GM18499 (cell line): ENCODE measurements around the gene RNLS.

Experiments used
- ATAC-seq: cut with Tn5 transposase; IDR thresholded peaks from one replicate; pipeline ENCODE4 v1.9.1; 2021; ENCODE audit warnings: moderate number of reproducible peaks; ENCODE audit not compliant: insufficient read depth, unreplicated experiment

The RNLS gene

DNA sequence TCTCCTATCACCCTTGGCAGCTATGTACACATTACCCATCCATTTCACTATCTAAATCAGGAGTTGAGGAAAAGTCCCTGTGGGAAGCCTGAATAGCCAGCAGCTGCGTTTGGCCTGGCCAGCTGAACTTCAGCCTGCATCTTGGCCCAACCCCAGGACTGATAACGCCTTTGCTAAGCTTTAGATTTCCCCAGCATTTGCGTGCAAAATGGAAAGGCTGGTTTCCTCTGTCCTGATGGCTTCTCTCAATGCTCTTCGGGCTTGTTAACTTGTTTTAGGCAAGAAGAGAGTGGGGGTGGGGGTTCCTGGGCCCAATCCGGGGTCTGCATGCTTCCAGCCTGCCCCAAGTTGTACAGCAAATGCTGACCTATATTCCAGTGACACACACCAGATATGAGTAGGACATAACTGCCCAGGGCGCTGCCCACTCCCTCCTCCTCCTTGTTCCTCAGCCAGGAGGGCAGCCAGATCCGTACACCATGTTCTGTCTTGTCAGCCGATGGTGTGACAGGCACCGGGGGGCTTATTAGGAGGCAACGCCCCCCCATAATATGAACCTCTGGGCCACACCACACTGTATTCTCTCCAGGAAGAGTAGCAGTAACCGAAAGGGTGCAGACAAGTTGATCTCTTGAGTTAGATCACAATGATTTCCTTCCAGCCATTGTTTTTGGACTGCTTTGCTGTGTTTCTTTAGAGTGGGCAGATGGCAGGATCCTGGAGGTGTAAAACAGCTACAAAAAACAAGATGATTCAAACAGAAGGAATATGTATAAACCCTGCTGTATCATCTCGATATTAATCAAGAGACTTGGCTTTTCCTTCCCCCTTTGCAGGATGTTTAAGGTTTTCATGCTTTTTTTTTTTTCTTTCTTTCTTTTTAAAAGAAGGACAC is 339.0 kb downstream of the RNLS start:
- no peak for ATAC-seq

DNA sequence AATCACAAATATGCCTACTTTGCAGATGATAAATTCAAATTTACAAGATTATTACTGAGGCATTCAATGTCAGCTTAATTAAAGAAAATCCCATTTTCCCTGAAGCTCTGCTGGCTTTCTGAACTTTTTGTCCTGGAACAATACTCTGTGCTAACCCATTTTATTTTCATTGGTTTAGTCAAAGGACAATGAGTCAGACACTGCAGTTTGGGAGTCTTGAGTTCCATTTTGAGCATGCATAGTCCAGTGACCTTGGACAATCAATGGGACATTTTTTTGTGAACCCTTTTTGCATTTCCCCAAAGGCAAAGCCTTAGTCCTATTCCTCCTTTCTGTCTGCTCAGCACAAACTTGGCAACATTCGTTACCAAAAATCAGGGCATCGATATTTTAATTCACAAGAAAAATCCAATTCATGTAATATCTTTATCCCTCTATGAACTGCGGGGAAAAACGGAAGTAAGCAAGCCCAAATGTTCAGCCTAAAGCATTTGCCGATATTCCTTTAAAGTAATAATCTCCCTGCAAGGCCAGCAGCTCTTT is 339.8 kb downstream of the RNLS start:
- no peak for ATAC-seq

DNA sequence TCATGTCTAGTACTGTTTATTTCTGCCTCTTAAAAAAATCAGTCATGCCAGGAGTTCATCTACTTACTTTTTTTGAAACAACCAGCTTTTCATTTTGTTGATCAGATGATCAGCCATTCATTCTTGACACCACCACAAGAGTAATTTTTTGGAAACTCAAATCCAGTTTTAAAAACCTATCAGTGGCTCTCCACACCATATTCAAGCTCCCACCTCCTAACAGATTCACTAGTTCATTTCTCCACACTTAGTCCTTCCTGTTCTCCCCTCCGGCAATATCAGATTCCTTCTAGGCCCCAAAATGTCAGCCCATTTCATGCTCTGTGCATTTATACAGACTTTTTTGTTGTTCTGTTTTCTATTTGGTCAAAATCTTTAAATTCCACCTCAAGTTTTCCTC is 341.6 kb downstream of the RNLS start:
- no peak for ATAC-seq

DNA sequence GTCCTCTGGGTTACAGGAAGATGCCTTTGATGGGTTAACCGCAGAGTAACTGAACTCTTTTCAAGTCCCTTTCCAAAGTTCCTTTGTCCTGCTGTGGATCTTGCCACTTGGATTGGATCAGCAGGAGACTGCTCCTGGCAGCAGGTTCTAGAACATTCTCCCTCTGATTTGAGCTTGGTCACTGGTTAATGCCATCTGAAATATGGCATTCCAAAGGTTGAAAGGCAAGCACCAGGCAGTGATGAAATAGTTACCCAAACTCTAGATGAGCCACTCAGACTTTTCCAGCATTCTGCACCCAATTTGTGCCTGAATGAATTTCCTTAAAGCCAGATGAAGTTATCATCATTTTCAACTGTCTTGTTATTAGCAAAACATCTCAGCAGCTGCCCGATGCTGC is 343.9 kb downstream of the RNLS start:
- ATAC-seq, result no peak

DNA sequence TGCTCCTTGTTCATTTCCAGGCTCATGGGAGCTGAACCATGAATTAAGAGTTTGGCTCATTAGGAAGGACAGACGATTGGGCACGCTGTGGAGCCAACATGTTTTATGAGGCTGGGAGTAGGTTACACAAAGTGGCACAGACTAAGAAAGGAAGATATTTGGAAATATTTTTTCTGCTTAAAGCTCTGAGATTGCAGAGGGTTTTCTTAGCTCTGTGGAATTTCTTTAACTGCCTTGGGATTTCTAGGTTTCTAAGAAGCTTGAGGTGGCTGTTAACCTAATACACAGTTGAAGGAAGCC is 344.6 kb downstream of the RNLS start:
- no peak for ATAC-seq

DNA sequence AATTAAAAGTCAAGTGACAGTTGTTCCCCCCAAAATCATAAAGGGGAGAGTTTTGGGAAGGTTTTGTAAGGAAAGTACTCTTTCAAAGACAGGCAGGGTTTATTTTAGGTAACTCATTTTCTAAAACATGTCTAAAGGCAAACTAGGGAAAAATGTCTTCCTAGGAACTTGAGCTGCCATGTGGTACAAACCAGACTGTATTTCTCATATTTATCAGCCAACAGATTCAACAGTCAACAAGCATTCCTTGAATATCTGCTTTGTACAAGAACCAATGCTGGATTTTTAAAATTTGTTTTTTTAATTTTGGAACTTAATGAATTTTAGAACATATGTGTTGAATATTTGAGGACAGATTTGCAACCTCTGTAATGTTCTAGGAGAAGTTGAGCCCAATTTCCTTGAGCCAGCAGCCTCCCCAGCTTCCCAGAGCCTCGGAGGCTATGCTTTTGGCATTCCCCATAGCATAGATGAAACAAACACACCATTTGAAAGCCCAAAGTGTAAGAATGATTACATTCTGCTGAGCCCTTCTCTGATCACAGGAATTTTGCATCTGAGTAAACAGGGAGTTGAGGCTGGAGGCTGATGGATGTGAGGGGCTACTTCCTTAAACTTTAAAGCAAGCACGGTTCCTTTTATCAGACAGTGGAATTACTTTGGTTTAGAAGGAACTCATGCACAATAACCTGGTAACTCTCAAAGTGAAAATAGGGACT is 345.1 kb downstream of the RNLS start:
- no peak for ATAC-seq

DNA sequence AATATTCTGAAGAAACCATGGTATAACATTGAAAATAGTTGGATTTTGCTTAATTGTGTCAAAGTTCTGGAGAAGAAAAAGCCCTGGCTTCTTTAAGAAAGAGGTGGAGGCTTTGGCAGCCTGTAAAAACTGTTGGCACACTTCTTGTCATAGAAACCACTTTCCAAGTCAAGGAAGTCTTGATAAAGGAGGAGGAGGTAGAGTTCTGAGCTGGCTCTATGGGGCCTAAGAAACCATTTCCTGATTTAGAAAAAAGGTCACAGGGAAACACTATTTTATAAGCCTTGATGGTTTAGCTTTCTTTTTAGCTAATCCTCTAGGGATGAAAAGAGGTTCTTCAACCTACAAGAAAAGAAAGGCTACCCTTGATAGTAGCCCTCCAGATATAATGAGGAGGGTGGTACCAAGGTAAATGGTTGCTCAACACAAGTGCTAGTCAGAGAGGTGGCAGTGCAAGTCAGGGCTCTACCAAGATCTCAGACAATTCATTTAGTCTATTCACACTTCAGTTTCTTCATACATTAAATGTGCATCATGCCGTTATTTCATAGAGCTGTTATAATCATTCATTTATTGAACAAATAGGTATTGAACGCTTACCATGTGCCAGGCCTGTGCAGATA is 346.9 kb downstream of the RNLS start:
- no peak for ATAC-seq

DNA sequence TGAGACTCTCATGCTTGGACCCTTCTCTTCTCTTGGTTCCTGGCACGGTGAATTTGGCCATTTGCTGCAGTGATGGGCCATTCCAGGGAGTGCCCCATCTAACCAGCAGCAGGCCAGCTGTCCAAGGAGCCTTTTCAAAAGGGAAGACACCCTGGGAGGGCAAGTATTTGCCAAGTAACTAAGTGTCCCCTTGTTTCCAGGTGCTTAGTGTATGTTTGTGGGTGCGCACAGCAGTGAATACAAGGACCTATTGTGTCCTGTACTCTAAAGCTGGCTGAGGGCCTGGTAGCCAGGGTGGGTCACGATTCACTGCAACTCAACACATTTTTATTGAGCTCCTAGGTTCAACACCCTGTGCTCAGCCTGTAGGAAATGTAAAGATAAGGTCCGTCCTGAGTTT is 348.8 kb downstream of the RNLS start:
- no peak for ATAC-seq

DNA sequence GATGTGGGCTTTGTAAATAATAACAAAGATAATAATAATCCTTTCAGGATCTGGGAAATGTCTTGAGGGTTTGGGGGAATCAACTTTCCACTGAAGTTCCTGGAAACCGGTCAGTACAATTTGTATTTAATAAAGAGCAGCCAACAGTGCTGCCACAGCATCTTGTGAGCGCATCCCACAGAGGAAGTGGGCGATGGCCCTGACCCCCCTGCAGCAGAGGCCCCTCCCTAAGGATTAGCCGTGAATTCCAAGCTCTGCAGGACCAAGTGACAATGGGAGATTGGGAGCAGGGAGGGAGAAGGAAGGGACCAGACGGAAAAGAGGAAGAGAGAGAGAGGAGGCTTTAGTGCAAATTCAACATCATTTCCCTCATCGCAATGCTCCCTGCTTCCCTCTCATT is 349.2 kb downstream of the RNLS start:
- no peak for ATAC-seq

DNA sequence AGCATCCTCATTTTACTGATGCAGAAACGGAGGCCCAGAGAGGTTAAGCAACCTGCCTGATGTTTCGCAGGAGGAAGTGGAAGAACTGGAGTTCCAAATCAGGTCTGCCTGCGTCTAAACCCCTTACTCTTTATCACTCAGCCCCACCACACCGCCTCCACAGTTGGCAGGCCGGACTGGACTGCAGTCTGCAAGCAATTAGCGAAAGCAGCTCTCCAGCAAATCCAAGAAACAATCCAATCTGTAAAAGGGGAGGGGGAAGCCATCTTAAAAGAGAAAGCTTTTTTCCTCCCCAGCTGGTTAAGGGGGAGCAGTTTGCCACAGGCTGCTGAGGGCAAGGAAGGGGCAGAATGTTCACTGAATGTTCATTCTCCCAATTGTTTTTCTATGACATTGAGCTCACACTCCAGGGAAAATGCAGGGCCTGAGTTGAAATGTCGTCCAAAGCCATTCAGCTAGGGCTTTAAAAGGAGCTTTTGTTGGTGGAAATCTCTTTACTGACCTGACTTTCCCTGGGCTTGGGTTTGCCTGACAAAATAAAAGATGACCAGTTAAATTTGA is 350.1 kb downstream of the RNLS start:
- ATAC-seq, result no peak

DNA sequence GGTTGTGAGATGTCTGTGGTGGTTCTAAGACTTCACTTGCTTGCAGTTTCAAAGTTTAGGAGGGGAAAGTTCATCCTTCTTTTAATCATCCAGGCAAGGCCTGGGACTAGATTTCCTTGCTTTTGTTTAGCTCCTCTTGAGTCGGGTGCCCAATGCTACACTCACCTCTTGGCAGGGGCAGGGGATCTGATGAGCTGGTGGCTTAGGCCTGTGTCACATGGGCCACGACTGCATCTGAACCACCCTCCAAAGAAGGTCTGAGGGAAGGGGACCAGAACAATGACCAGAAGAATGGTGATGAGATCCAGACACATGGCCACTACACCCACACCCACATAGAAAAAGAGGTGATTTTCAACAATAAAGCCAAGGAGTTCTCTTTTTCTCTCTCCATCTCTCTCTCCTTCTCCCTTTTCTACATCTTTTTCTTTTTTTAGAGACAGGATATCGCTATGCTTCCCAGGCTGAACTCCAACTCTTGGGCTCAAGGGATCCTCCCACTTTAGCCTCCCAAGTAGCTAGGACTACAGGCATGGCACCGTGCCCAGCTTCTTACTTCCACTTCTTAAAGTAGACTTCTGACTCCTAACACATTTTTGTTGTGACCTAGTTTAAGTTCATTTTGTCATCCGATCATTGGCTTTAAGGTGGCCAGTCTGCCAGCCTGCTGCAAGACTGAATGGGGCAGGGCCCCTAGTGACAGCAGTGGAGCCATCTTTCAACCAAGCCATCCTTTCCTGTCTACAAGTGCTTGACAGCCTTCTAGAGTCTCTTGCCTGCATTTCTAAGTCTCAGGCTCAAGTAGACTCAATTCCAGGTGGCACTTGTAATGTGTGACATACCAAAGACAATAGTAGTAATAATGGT is 350.9 kb downstream of the RNLS start:
- no peak for ATAC-seq

DNA sequence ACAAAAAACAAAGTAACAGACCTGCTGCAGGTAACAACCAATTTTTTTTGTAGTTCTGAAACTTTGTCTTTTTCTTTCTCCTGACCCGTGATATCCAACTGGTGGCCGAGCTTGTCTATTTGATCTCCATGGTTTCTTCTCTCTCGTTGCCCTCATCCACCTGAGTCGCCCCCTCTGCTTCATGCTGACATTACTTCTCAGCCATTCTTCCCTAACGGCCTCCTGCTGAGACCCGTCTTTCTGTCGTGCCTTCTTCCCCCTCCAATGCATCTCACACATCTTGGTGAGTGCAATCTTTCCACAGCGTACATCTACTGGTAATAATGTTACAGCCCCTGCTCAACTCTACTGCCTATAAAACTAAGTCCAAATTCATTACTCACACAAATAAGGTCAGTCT is 352.9 kb downstream of the RNLS start:
- ATAC-seq, result no peak

DNA sequence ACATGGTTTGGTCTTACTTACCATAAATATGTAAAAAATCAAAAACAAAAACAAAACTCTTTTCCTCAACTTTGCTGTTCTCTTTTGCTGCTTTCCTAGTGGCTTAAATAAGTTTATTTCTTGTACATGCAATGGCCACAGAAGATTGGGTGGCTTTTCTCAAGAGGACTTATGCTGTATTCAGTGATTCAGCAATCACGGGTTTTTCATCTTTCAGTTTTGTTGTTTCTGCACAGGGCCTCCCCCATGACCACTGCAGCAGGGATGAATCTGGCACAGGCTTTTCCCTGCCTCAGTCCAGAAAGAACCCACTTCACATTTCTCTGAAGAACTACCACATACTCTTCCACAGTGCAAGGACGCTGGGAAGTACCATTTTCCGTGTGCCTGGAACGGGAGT is 355.0 kb downstream of the RNLS start:
- ATAC-seq, result no peak

DNA sequence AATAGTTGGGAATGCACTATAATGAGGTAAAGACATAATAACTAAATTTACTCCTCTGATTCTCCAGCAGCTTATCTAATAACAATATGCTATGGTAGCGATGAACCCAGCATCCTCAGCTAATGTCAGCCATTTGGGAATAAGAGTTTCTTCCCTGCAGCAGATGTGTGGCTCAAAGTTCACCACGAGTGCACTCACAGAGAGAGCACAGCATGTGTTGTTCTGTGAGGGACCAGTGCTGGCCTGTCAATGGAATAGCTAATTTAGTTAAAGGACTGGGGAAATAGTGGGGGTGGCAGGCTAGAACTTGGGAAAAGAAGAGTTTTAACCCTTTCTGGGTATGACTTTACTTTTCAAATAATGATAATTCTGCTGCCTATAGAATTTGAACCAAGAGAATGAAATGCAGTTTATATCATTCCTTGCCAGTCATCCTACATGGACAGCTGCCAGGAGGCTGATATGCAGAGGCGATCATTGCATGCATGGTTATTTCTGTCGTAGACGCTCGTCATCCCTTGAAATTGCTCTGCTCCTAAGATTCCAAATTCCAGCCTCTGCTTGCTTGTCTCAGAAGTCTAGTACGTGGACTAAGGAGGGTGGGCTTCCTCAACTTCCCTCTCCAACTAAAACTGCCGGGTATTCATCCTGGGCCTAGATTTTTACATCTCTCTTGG is 355.6 kb downstream of the RNLS start:
- no peak for ATAC-seq

DNA sequence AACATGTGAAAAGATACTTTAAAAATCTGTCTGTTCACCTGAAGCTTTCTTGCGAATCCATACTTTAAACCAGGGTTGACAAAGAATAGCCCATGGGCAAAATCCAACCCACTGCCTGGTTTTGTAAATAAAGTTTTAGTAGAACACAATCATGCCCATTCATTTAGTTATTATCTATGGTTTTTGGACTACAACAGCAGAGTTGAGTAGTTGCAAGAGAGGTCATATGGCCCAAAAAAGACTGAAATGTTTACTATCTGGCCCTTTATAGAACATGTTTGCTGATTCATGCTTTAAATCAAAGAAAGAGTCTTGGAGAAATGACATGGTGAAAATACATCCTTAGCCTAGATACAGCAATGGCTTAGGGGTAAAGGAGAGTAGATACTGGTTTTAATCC is 356.2 kb downstream of the RNLS start:
- no peak for ATAC-seq

DNA sequence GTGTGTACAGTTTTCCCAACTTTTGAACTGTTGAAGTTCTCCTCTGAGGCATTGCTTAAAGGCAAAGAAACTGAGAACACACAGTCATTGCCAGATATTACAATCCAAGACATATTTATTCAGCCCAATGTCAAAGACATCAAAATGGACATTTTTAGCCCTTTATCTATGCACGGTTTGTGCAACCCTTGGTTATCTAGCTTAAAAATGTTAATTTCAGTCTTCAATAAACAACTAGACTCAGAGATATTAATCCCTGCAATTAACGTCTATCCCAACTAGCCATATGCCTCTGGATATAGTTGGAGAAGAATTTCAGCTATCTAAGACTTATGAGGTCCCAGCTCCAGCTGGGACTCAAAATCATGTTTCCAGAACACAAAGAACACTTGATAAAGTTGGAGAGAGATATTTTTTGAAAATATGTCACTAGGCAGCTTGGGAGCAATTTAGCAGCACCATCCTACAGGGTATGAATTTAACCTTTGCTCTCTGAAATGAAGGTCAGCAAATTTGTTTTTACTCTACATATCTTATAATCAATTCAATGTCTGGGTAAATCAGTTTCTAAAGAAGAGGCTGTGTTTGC is 357.0 kb downstream of the RNLS start:
- no peak for ATAC-seq
